OCI-LY1 (cell line): Measurements from ENCODE around the gene PIEZO1.

Source experiments
- H2AFZ ChIP-seq: fragments of 200-600 bp; sonication (generic), shearing (Covaris generic); 2 replicates; pipeline ENCODE4 v1.6.0; 2014; ENCODE audit warnings: antibody characterized with exemption, mild to moderate bottlenecking, low read length
- H3F3A ChIP-seq: fragments of 200-600 bp; sonication (generic), shearing (Covaris generic); 2 replicates; pipeline ENCODE4 v1.6.0; 2014; ENCODE audit warnings: mild to moderate bottlenecking, antibody characterized with exemption, low read length, moderate library complexity; ENCODE audit not compliant: insufficient read depth
- H3K27ac ChIP-seq: fragments of 200-600 bp; sonication (generic); 2 replicates; pipeline ENCODE4 v1.5.1; 2014; ENCODE audit warnings: low read length, mixed run types, mild to moderate bottlenecking, low read depth; ENCODE audit not compliant: poor library complexity, severe bottlenecking
- H3K27me3 ChIP-seq: fragments of 200-600 bp; sonication (generic); 2 replicates; pipeline ENCODE4 v1.6.0; 2014; ENCODE audit warnings: antibody characterized with exemption, mild to moderate bottlenecking, low read length, moderate library complexity; ENCODE audit not compliant: insufficient read depth
- H3K36me3 ChIP-seq: fragments of 200-600 bp; sonication (generic); 2 replicates; pipeline ENCODE4 v1.6.1; 2014; ENCODE audit warnings: mild to moderate bottlenecking, antibody characterized with exemption, low read length, moderate library complexity, mixed read lengths; ENCODE audit not compliant: insufficient read depth
- H3K4me1 ChIP-seq: fragments of 200-600 bp; sonication (generic); 2 replicates; pipeline ENCODE4 v1.5.1; 2014; ENCODE audit warnings: mild to moderate bottlenecking, low read length, moderate library complexity; ENCODE audit not compliant: insufficient read depth, severe bottlenecking
- H3K4me2 ChIP-seq: fragments of 200-600 bp; sonication (generic), shearing (Covaris generic); 2 replicates; pipeline ENCODE4 v1.6.1; 2014; ENCODE audit warnings: low read length
- H3K4me3 ChIP-seq: fragments of 200-600 bp; sonication (generic); 2 replicates; pipeline ENCODE4 v1.5.1; 2014; ENCODE audit warnings: low read length, low read depth, mild to moderate bottlenecking, mixed read lengths; ENCODE audit not compliant: poor library complexity, severe bottlenecking
- H3K79me2 ChIP-seq: fragments of 200-600 bp; shearing (Covaris generic); 2 replicates; pipeline ENCODE4 v1.6.1; 2016; ENCODE audit warnings: mixed run types, low read length, mixed read lengths; ENCODE audit not compliant: insufficient read depth
- H3K9ac ChIP-seq: fragments of 200-600 bp; sonication (generic), shearing (Covaris generic); 2 replicates; pipeline ENCODE4 v1.6.1; 2014; ENCODE audit warnings: mild to moderate bottlenecking, low read length, mixed read lengths
- H3K9me2 ChIP-seq: fragments of 200-600 bp; sonication (generic), shearing (Covaris generic); 2 replicates; pipeline ENCODE4 v1.6.1; 2014; ENCODE audit warnings: low read depth, mild to moderate bottlenecking, low read length, mixed read lengths
- H3K9me3 ChIP-seq: fragments of 200-600 bp; shearing (Covaris generic); 2 replicates; pipeline ENCODE4 v1.6.1; 2014; ENCODE audit warnings: low read length, mixed read lengths
- H4K20me1 ChIP-seq: fragments of 200-600 bp; sonication (generic), shearing (Covaris generic); 2 replicates; pipeline ENCODE4 v1.6.0; 2016; ENCODE audit warnings: mild to moderate bottlenecking, low read length; ENCODE audit not compliant: insufficient read depth
- CTCF ChIP-seq: fragments of 200-600 bp; sonication (generic), shearing (Covaris generic); IDR thresholded peaks from 2 replicates; pipeline ENCODE4 v1.5.1; 2017; ENCODE audit warnings: mild to moderate bottlenecking, antibody characterized with exemption, low read length, moderate library complexity, mixed read lengths
- EZH2 ChIP-seq: fragments of 200-600 bp; sonication (generic), shearing (Covaris generic); IDR thresholded peaks from 2 replicates; pipeline ENCODE4 v1.8.0; 2017; ENCODE audit warnings: borderline replicate concordance, mixed run types, mild to moderate bottlenecking, antibody characterized with exemption, low read length, moderate library complexity, mixed read lengths

The PIEZO1 gene

GRCh38 chr16:88676502-88677242, 108.3 kb downstream of the PIEZO1 start:
- no peak for TF ChIP-seq CTCF
- TF ChIP-seq EZH2 = no peak
- peaks cover 24% of the 10 kb centered on the region for H3K36me3 ChIP-seq
- H3K4me3 ChIP-seq = no peak overlapping the region
- H3K4me2 ChIP-seq = no peak overlapping the region
- H3K9me3 ChIP-seq = no peaks in the 10 kb centered on the region
- no peaks in the 10 kb centered on the region for H3K79me2 ChIP-seq
- no peaks in the 10 kb centered on the region for H3F3A ChIP-seq
- H2AFZ ChIP-seq = no peak overlapping the region
- H3K4me1 ChIP-seq = peaks cover 13% of the 10 kb centered on the region
- H4K20me1 ChIP-seq = no peaks in the 10 kb centered on the region
- H3K27me3 ChIP-seq = no peaks in the 10 kb centered on the region; the same call in 1 of the 2 replicates
- no peak overlapping the region for H3K9ac ChIP-seq
- no peak overlapping the region for H3K27ac ChIP-seq
- no peaks in the 10 kb centered on the region for H3K9me2 ChIP-seq

- no peaks in the 10 kb centered on the region for H4K20me1 ChIP-seq
- no peak overlapping the region for H3K27ac ChIP-seq
- H3K4me3 ChIP-seq = no peak overlapping the region
- no peaks in the 10 kb centered on the region for H3K79me2 ChIP-seq
- TF ChIP-seq CTCF (no peak), EZH2 (no peak)
- no peaks in the 10 kb centered on the region for H3K9me3 ChIP-seq
- H3K9me2 ChIP-seq = no peaks in the 10 kb centered on the region
- no peaks in the 10 kb centered on the region for H3F3A ChIP-seq
- H3K36me3 ChIP-seq = peaks cover 28% of the 10 kb centered on the region
- no peaks in the 10 kb centered on the region for H3K4me1 ChIP-seq
- no peak overlapping the region for H3K4me2 ChIP-seq
- H3K9ac ChIP-seq = no peak overlapping the region
- H3K27me3 ChIP-seq = no peaks in the 10 kb centered on the region; the same call in 1 of the 2 replicates
- H2AFZ ChIP-seq = no peak overlapping the region
These were observed 111.2 kb downstream of the PIEZO1 start for GRCh38 chr16:88673716-88674379.

GRCh38 chr16:88672776-88673175, 112.2 kb downstream of the PIEZO1 start:
- Histone ChIP-seq H3K9me2 (no peaks in the 10 kb centered on the region), H3K4me2 (no peak overlapping the region), H3K36me3 (peaks cover 33% of the 10 kb centered on the region), H3K4me3 (no peak overlapping the region), H3F3A (no peaks in the 10 kb centered on the region), H3K9ac (no peak overlapping the region), H2AFZ (no peak overlapping the region), H3K27ac (no peak overlapping the region), H3K27me3 (no peaks in the 10 kb centered on the region; the same call in 1 of the 2 replicates), H4K20me1 (no peaks in the 10 kb centered on the region), H3K79me2 (no peaks in the 10 kb centered on the region), H3K4me1 (no peaks in the 10 kb centered on the region), H3K9me3 (no peaks in the 10 kb centered on the region)
- peak; percentile 8; the same call in 1 of the 2 replicates for TF ChIP-seq CTCF
- TF ChIP-seq EZH2 = no peak
